ENCODE data around the gene TGFB1.
A peak's percentile ranks its signal among the peaks of the same experiment; 100 is the strongest.
"Not testable (repeated sequence)": the region's sequence is repeated elsewhere in the genome, so short reads cannot be mapped to it uniquely, and the experiment has no call there.

Gene TGFB1
- total RNA-seq, result 153 to 452 reads per million in 2 donors

GRCh38 chr19:41353466-41354342, at the start of gene TGFB1:
TSS of gene TGFB1 (minus strand) at chr19:41353922. CDS start at chr19:41353044, 878 bp downstream.
- DNase-seq, result peak; percentile 82 to 95 (median 94)

- no peak for DNase-seq
Observed at GRCh38 chr19:41402010-41402409, 48.3 kb upstream of the TGFB1 start.

DNA sequence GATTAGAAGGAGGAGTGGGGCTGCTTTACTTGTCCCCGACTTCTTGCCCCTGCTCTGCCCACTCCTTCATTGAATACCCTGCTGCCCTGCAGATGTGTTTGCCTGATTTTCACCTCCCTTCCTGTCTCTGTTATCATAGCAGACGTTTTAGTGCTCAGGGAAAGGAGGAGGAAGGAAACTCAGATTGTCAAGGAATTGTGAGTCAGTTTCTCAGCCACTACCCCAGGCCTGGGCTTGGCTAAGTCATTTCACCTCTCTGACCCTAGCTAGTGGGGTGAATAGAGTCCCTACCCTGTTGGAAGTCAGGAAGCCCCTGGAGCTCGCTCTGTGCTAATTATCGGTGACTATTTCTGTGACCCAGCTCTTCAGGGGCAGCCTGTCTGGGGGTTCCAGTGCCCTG, 47.8 kb upstream of the TGFB1 start:
- no peak for DNase-seq

- DNase-seq, result no peak
Observed at GRCh38 chr19:41399525-41399924, 45.8 kb upstream of the TGFB1 start.

DNA sequence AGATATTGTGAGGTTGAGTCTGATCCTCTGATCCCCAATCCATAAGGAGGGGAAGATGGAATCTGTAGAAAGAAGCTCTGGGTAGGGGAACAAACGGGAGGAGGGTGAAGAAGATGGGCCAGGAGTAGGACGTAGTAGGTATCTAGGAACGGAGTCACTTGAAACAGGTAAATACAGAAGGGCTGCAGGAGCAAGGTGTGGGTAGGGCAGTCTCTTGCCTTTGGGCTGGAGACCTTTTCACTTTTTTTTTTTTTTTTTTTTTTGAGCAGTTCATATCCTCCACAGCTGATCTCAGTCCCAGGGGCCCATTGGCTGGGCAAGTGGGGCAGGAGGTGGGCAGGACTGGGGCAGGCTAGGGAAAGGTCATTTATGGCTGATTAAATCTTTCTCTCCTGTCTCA, 45.4 kb upstream of the TGFB1 start:
- DNase-seq, result no peak

GRCh38 chr19:41398598-41398997, 44.9 kb upstream of the TGFB1 start:
- DNase-seq, result no peak

- no peak for DNase-seq
Observed at GRCh38 chr19:41398050-41398418, 44.3 kb upstream of the TGFB1 start.

GRCh38 chr19:41397086-41398049, 43.6 kb upstream of the TGFB1 start, which contains the start of the genes BCKDHA and EXOSC5:
TSS of gene BCKDHA (plus strand) at chr19:41397818. CDS start at chr19:41397828, 10 bp downstream.
TSS of gene EXOSC5 (minus strand) at chr19:41397359. CDS start at chr19:41397328, 31 bp downstream.
- peak; percentile 98 to 100 (median 99) for DNase-seq

DNA sequence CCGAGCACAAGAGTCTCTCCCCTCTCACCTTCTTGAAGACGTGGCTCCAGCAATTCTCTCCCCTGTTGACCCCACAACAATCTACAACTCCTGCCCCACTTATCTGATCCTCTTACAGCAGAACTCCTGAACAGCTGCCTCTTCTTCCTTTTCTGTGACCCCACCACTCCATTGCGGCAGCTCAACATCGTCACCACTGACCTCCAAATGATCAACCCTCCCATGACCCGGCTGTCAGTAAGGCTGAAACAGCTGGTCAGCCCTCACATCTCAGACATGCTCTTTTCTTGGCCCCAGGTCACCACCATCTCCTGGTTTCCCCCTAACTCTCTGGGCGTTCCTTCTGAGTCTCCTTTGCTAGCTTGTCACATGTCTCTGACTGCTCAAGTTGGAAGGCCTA, 41.6 kb upstream of the TGFB1 start:
- no peak for DNase-seq

DNA sequence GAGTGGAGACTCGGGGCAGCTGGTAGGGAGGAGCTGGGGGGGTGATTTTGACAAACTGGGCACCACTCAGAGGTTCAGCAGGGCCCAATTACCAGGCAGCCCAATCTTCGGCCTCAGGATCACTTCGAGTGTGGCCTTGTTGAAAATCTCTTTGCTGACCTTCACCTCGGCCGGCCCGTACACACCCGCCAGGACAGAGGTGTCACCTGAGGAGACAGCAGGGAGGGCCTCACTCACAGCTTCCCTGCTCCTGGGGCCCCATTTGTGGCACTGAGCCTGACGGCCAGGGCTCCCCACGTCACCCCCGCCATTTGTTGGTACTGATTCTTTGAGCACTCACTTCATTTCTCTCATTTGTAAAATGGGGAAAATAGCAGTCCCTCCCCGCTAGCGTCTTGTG, 39.1 kb upstream of the TGFB1 start:
- no peak for DNase-seq

DNA sequence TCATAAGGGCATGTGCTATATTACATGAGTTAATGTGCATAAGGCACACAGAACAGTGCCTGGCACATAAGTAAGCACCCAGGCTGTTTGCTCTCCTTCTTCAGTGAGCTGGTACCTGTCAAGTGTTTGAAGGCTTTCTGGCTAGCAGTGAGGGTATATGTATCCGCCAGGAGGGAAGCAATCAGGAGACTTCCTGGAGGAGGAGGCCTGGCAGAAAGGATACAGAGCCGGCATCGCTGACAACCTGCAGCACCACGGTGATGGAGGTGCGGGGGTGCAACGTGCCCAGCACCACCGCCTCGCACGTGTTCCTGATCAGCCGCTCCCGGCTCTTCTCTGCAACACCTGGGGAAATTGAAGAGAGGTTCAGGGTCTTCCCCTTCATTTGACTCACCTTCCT, 37.9 kb upstream of the TGFB1 start:
- DNase-seq, result no peak

GRCh38 chr19:41386442-41386841, 32.7 kb upstream of the TGFB1 start:
- DNase-seq, result no peak

DNA sequence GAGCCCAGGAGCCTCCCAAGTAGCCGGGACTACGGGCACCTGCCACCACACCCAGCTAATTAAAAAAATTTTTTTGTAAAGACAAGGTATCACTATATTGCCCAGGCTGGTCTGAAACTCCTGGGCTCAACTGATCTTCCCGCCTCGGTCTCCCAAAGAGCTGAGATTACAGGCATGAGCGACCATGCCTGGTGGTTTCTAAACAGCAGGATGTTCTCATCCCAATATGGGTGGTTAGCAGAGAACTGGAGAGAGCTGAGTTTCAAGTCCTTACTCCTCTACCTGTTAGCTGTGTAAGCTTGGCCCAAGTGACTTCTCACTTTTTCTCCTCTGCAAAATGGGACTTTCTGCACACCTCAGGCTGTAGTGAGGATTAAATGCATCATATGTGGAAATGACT, 30.6 kb upstream of the TGFB1 start:
- DNase-seq, result no peak

DNA sequence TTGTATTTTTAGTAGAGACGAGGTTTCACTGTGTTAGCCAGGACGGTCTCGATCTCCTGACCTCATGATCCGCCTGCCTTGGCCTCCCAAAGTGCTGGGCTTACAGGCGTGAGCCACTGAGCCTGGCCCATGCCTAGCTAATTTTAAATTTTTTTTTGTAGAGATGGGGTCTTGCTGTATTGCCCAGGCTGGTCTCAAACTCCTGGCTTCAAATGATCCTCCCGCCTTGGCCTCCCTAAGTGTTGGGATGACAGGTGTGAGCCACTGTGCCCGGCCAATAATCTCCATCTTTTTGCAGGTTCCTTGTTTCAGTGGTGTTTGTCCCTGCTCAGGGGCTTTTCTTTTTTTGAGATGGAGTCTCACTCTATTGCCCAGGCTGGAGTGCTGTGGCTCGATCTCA, 27.8 kb upstream of the TGFB1 start:
- not testable (repeated sequence) for DNase-seq

DNA sequence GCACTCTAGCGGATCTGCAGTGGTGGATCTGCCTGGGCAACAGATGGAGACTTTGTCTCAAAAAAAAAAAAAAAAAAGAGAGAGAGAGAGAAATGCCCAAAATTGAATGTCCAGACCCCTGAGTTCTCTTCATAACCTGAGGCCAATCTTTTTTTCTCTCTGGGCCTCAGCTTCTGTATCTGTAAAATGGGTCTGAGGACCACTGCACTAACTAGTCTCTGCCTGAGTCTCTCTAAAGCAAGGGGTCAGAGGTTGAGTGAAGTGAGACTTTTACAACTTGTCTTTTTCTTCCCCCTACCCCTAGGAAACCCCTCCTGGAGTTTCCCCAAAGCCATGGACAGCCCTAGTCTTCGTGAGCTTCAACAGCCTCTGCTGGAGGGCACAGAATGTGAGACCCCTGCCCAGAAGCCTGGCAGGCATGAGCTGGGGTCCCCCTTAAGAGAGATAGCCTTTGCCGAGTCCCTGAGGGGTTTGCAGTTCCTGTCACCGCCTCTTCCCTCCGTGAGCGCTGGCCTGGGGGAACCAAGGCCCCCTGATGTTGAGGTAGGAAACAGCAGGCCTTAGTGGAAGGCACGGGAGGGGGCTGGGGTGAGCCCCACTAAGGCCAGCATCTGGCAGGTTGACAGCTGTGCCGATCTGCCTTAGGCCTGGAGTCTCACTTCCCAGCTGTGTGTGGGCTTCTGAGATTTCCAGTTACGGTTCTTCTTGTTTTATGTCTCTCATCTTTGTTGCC, 24.4 kb upstream of the TGFB1 start:
- DNase-seq, result no peak

GRCh38 chr19:41376998-41377365, 23.3 kb upstream of the TGFB1 start:
- DNase-seq, result no peak

DNA sequence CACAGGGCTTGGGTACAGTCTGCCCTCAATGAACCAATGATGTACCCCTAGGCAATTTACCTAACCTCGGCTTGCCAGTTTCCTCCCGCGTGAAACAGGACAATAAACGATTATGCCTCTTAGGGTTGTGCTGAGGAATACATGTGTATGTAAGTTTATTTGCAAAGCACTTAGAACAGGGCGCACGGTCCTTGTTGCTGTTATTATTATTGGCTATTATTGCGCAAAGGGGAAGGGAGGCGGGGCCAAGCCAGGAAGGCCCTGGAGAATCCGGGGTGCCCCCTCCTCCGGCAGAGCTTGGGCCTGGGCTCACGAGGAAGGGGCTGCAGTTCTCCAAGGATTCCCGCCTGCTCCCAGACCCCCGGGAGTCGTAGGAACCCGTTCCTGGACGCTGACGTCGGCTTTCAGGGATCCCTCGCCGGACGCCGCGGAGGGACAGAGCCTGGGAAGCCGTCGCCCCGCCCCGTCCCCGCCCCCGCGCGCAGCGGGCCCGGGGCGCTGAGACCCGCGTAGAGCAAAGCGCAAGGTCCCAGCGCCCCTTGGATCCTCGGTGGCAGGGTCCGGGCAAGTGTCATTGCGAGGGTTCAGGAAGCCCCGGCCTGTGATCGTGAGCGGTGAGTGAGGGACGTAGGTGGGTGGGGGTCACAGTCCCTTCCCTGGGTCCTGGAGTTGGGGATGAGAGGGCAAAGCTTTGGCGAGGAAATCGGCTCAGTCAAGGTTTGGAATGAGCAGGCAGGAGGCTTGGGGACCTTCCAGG, 22.7 kb upstream of the TGFB1 start, which contains the start of gene TMEM91:
Gene TMEM91, plus strand, starts transcription at position 293 of the 757 bp plus-strand sequence. CDS start 1,777 bp downstream, outside the sequence.
- DNase-seq, result peak in 1 of 5 experiments; percentile 37

- DNase-seq, result no peak
Observed at GRCh38 chr19:41373993-41374392, 20.3 kb upstream of the TGFB1 start.

DNA sequence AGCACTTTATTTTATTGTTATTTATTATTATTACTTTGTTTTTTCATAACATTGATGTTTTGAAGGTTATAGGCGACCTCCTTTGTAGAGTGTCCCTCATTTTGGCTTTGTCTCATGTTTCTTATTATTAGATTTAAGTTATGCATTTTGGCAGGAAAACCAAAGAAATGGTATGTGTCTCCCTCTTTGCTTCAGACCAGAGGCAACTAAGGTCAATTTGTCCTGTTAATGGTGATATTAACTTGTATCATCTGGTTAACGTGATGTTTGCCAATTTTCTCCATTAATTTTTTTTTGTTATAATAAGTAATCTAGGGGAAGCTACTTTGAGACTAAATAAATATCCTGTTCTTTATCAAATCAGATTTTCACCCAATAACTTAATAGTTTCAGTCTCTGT, 18.8 kb upstream of the TGFB1 start:
- DNase-seq, result no peak

DNA sequence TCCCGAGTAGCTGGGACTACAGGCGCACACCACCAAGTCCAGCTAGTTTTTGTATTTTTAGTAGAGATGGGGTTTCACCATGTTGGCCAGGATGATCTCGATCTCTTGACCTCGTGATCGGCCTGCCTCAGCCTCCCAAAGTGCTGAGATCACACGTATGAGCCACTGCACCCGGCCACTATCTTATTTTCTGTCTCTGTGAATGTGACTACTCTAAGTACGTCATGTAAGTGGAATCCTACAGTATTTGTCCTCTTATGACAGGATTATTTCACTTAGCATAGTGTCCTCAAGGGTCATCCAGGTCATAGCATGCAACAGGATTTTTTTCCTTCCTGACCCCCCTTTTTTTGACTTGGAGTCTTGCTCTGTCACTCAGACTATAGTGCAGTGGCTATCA, 17.8 kb upstream of the TGFB1 start:
- DNase-seq, result no peak

GRCh38 chr19:41371119-41371518, 17.4 kb upstream of the TGFB1 start:
- DNase-seq, result not testable (repeated sequence)

GRCh38 chr19:41369769-41370168, 16.0 kb upstream of the TGFB1 start:
- no peak for DNase-seq

Measured in T-helper 2 cell (primary cell).